Testis (tissue), 2 donors: ENCODE results near the gene HOXC11.

ENCODE experiments used
- CTCF ChIP-seq, 3 experiments: fragments of 450-650 bp in 2 of 3; fragments of 200-600 bp in 1 of 3; sonication (generic) in 1 of 3; IDR thresholded peaks; one replicate each; pipeline ENCODE4 v1.5.1; 2016 to 2019; ENCODE audit warnings: antibody characterized with exemption in 3 of 3, mild to moderate bottlenecking in 2 of 3, moderate library complexity in 1 of 3
- POLR2A ChIP-seq: fragments of 450-650 bp; IDR thresholded peaks from one replicate; pipeline ENCODE4 v1.6.1; 2017; ENCODE audit warnings: antibody characterized with exemption, mild to moderate bottlenecking, moderate library complexity

- no peak for TF ChIP-seq CTCF (IDR thresholded peaks at IDR 0.05)
- no peak for TF ChIP-seq POLR2A
These were observed 25.9 kb downstream of the HOXC11 start for GRCh38 chr12:53998900-53999236.
